Measurements from ENCODE around the gene SHISA7.

- no peak for TF ChIP-seq POLR2A (IDR thresholded peaks at IDR 0.05)
- no peak for TF ChIP-seq POLR2AphosphoS5 (IDR thresholded peaks at IDR 0.05; ENCODE audit: insufficient read depth in 1 of 2, low read depth in 1 of 2)
These were observed 852 bp upstream of the SHISA7 start for GRCh38 chr19:55443824-55444480.
